Erythroblast (primary cell): ENCODE data around the gene PITRM1.

ENCODE experiments used
- GATA1 ChIP-seq: IDR thresholded peaks from 2 replicates; pipeline ENCODE4 v1.6.1; 2011; ENCODE audit warnings: low read depth, mild to moderate bottlenecking, control low read depth, low read length, moderate library complexity
- POLR2A ChIP-seq: IDR thresholded peaks from 2 replicates; pipeline ENCODE4 v1.6.1; 2011; ENCODE audit warnings: mild to moderate bottlenecking, low read length

DNA sequence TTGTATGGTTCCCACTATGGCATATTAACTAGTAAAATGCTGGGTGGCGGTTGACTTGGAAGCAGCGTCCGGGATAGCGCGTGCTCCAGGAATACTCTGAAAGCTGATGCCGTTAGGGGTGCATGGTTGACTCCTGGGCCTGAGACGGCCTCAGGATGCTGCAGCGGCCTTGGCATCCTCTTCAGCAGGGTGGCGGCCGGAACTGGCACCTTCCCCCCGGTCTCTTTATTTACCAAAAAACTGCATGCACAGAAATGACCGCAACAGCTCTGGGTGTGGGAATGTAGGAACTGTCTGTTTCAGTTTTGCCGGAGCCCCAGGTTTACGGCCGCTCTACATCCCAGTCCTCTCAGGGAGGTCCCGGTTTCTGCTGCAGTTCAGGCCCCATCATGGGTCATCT is 76.4 kb downstream of the PITRM1 start:
- TF ChIP-seq POLR2A (no peak), GATA1 (no peak)
